HepG2 (cell line): ENCODE data around the gene METTL5. TPM values are rescaled to one million over a fixed set of nuclear protein-coding genes. Genes with fewer than 3 reads are reported as not detected.

Experiments used
- HNRNPH1 ChIP-seq: fragments of 200-400 bp; formaldehyde crosslinking; optimal IDR thresholded peaks from 2 replicates; pipeline ENCODE3; 2017; ENCODE audit warnings: mild to moderate bottlenecking, low read depth, low read length
- MAX ChIP-seq: IDR thresholded peaks from 2 replicates; pipeline ENCODE4 v1.6.1; 2012; ENCODE audit warnings: inconsistent platforms
- PHF8 ChIP-seq: sonication (generic); formaldehyde crosslinking; IDR thresholded peaks from 2 replicates; pipeline ENCODE4 v1.5.0; 2020; ENCODE audit warnings: missing genetic modification reagents
- RERE ChIP-seq: IDR thresholded peaks from 2 replicates; pipeline ENCODE4 v1.6.1; 2016; ENCODE audit warnings: low read depth, missing genetic modification reagents, missing compliant biosample characterization
- SRF ChIP-seq: IDR thresholded peaks from 2 replicates; pipeline ENCODE4 v1.6.1; 2011; ENCODE audit warnings: mild to moderate bottlenecking, low read depth, low read length, moderate library complexity
- TAF15 ChIP-seq: fragments of 200-400 bp; formaldehyde crosslinking; IDR thresholded peaks from one replicate; pipeline ENCODE4 v1.6.1; 2018; ENCODE audit warnings: mild to moderate bottlenecking, low read depth, low read length; ENCODE audit not compliant: poor library complexity, severe bottlenecking
- TBX2 ChIP-seq: sonication (generic); formaldehyde crosslinking; IDR thresholded peaks from 2 replicates; pipeline ENCODE4 v1.5.0; 2020; ENCODE audit warnings: missing genetic modification reagents, mild to moderate bottlenecking, borderline replicate concordance
- TEF ChIP-seq: sonication (generic); formaldehyde crosslinking; IDR thresholded peaks from 2 replicates; pipeline ENCODE4 v1.5.0; 2020; ENCODE audit warnings: missing genetic modification reagents
- ZFP82 ChIP-seq: sonication (generic); formaldehyde crosslinking; IDR thresholded peaks from 2 replicates; pipeline ENCODE4 v1.5.1; 2020; ENCODE audit warnings: mild to moderate bottlenecking, missing genetic modification reagents, borderline replicate concordance
- ZNF331 ChIP-seq: sonication (generic); formaldehyde crosslinking; IDR thresholded peaks from 2 replicates; pipeline ENCODE4 v1.4.0; 2020; ENCODE audit warnings: missing genetic modification reagents
- ZNF367 ChIP-seq: sonication (generic); formaldehyde crosslinking; IDR thresholded peaks from 2 replicates; pipeline ENCODE4 v1.4.0; 2020; ENCODE audit warnings: missing genetic modification reagents, borderline replicate concordance
- ZNF773 ChIP-seq: sonication (generic); formaldehyde crosslinking; IDR thresholded peaks from 2 replicates; pipeline ENCODE4 v1.4.0; 2020; ENCODE audit warnings: missing genetic modification reagents, borderline replicate concordance
- ZSCAN9 ChIP-seq: IDR thresholded peaks from 2 replicates; pipeline ENCODE4 v1.6.1; 2016; ENCODE audit warnings: borderline replicate concordance
- polyA plus RNA-seq, 8 experiments: library from polyadenylated mRNA; depleted of rRNA in 3 of 8; stranded (reverse) in 7 of 8; unstranded in 1 of 8; fragments of >200 nt; fragmentation: Illumina TruSeq in 4 of 8; extraction: Trizol in 4 of 8; gene quantifications; 2 replicates each; pipeline versions ENCODE4 v1.2.1 to v1.2.3, GENCODE V29; 2011 to 2016; ENCODE audit warnings: low read depth in 4 of 8, missing spikeins in 1 of 8, mixed read lengths in 1 of 8; ENCODE audit not compliant: insufficient read depth in 1 of 8
- total RNA-seq, 5 experiments: library from RNA; depleted of rRNA; stranded (reverse); fragments of >200 nt; fragmentation: Illumina TruSeq; extraction: Trizol; gene quantifications; 2 replicates each; pipeline ENCODE4 v1.2.3, GENCODE V29; 2016; ENCODE audit warnings: low read depth in 1 of 5
- TF ChIP-seq, protein P1 (sequence below): sonication (generic); formaldehyde crosslinking; IDR thresholded peaks from 2 replicates; pipeline ENCODE4 v1.8.1; 2023; ENCODE audit warnings: mild to moderate bottlenecking, missing genetic modification reagents, borderline replicate concordance
- TF ChIP-seq, protein P2 (sequence below): sonication (generic); formaldehyde crosslinking; conservative IDR thresholded peaks from 2 replicates; pipeline ENCODE4 v1.4.0; 2020; ENCODE audit warnings: mild to moderate bottlenecking, missing genetic modification reagents, moderate library complexity
- TF ChIP-seq, protein P3 (sequence below): sonication (generic); formaldehyde crosslinking; IDR thresholded peaks from 2 replicates; pipeline ENCODE4 v1.5.0; 2020; ENCODE audit warnings: missing genetic modification reagents, mild to moderate bottlenecking, borderline replicate concordance
- TF ChIP-seq, protein P4 (sequence below): sonication (generic); formaldehyde crosslinking; IDR thresholded peaks from 2 replicates; pipeline ENCODE4 v1.8.0; 2022; ENCODE audit warnings: missing genetic modification reagents, mild to moderate bottlenecking, inconsistent platforms, borderline replicate concordance

The METTL5 gene
- total and polyA plus RNA-seq, 2 of the 13 experiments (the other 11 are each of a cell fraction or from before 2014, with no cell fraction given) = 50.7 to 95.1 TPM

DNA sequence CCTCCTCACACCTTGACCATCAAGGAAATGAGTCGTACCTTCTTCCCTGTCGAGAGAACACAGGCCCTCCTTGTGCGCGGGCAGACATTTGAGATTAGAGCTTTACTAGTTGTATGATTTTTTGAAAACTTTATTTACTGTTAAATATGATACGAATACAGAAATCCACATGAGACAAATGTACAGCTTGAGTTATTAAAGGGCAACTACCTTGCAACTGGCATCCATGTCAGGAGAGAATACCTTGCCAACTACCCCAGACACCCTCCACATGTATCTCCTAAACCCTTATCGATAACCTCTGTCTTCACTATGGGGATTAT lies 62.8 kb downstream of the METTL5 start (continued):
- TF ChIP-seq, protein P1, sequence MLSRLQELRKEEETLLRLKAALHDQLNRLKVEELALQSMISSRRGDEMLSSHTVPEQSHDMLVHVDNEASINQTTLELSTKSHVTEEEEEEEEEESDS = no peak
- TF ChIP-seq TAF15 (no peak), ZNF331 (CRISPR knock-in tag) (peak; percentile 5; the same call in 1 of the 2 replicates), HNRNPH1 (no peak), MAX (peak; percentile 50; the same call in 1 of the 2 replicates), TEF (CRISPR knock-in tag) (peak; percentile 9; the same call in 1 of the 2 replicates), ZSCAN9 (CRISPR knock-in tag) (0 out of 2 replicates have a peak, but pooled peaks have one; percentile 3), ZNF367 (CRISPR knock-in tag) (peak; percentile 17; the same call in 1 of the 2 replicates), TBX2 (CRISPR knock-in tag) (0 out of 2 replicates have a peak, but pooled peaks have one; percentile 3), SRF (no peak), RERE (CRISPR knock-in tag) (0 out of 2 replicates have a peak, but pooled peaks have one; percentile 2), ZFP82 (CRISPR knock-in tag) (0 out of 2 replicates have a peak, but pooled peaks have one; percentile 71), ZNF773 (CRISPR knock-in tag) (no peak), PHF8 (peak; percentile 20; the same call in 1 of the 2 replicates)
- TF ChIP-seq, protein P2, sequence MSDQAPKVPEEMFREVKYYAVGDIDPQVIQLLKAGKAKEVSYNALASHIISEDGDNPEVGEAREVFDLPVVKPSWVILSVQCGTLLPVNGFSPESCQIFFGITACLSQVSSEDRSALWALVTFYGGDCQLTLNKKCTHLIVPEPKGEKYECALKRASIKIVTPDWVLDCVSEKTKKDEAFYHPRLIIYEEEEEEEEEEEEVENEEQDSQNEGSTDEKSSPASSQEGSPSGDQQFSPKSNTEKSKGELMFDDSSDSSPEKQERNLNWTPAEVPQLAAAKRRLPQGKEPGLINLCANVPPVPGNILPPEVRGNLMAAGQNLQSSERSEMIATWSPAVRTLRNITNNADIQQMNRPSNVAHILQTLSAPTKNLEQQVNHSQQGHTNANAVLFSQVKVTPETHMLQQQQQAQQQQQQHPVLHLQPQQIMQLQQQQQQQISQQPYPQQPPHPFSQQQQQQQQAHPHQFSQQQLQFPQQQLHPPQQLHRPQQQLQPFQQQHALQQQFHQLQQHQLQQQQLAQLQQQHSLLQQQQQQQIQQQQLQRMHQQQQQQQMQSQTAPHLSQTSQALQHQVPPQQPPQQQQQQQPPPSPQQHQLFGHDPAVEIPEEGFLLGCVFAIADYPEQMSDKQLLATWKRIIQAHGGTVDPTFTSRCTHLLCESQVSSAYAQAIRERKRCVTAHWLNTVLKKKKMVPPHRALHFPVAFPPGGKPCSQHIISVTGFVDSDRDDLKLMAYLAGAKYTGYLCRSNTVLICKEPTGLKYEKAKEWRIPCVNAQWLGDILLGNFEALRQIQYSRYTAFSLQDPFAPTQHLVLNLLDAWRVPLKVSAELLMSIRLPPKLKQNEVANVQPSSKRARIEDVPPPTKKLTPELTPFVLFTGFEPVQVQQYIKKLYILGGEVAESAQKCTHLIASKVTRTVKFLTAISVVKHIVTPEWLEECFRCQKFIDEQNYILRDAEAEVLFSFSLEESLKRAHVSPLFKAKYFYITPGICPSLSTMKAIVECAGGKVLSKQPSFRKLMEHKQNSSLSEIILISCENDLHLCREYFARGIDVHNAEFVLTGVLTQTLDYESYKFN = peak; percentile 42
- TF ChIP-seq, protein P3, sequence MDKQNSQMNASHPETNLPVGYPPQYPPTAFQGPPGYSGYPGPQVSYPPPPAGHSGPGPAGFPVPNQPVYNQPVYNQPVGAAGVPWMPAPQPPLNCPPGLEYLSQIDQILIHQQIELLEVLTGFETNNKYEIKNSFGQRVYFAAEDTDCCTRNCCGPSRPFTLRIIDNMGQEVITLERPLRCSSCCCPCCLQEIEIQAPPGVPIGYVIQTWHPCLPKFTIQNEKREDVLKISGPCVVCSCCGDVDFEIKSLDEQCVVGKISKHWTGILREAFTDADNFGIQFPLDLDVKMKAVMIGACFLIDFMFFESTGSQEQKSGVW = no peak
- TF ChIP-seq, protein P4, sequence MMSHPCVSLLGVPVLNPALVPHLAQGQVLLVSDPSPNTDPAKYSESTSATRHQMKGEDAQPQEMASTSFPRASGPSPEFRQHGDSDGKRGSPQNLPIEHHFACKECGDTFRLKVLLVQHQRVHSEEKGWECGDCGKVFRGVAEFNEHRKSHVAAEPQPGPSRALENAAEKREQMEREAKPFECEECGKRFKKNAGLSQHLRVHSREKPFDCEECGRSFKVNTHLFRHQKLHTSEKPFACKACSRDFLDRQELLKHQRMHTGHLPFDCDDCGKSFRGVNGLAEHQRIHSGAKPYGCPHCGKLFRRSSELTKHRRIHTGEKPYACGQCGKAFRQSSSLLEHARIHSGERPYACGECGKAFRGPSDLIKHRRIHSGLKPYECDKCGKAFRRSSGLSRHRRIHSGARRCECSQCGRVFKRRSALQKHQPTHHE = 0 out of 2 replicates have a peak, but pooled peaks have one; percentile 20
